A549 (cell line): ENCODE data around the gene LBP. TPM values are rescaled to one million over a fixed set of nuclear protein-coding genes. Genes with fewer than 3 reads are reported as not detected.

Experiments used
- ATAC-seq, 2 experiments: fragments of 200-7000 bp in 1 of 2; fragments of >200 bp in 1 of 2; cut with Nextera tagmentation in 1 of 2; cut with Tn5 transposase in 1 of 2; 3 replicates each; pipeline versions ENCODE4 v1.8.0 to v1.9.1; 2018 to 2020; ENCODE audit warnings: mild to moderate bottlenecking in 1 of 2, moderate library complexity in 1 of 2
- CTCF ChIA-PET: fragments of 300-600 bp; sonication (Branson Sonifier 250); formaldehyde crosslinking; extraction: SDS; loops from one replicate; lab custom pipeline; 2021; ENCODE audit warnings: antibody characterized with exemption, inconsistent platforms; lab: Yijun Ruan, JAX
- POLR2A ChIA-PET: fragments of 350-600 bp; formaldehyde crosslinking; extraction: SDS; loops from one replicate; lab custom pipeline; 2021; ENCODE audit warnings: antibody characterized with exemption, inconsistent platforms; lab: Yijun Ruan, JAX
- DNase-seq, 2 experiments: peaks; one replicate each; pipeline versions ENCODE4 v3.0.0 to v3.0.0-alpha.2; 2011 to 2016; ENCODE audit warnings: low read depth in 1 of 2, low spot score in 1 of 2
- FAIRE-seq: peaks from 2 replicates; lab custom pipeline; 2011; peaks lifted over from hg19 to GRCh38; lab: Jason Lieb, UNC
- H3K27ac ChIP-seq, 2 experiments: fragments of >200 bp; sonication (Bioruptor Twin); formaldehyde crosslinking; 3 replicates each; pipeline ENCODE4 v1.5.1; 2016 to 2017
- H3K4me1 ChIP-seq: fragments of >200 bp; sonication (Bioruptor Twin); formaldehyde crosslinking; 3 replicates; pipeline ENCODE4 v1.6.1; 2016
- H3K4me2 ChIP-seq: fragments of >200 bp; sonication (Bioruptor Twin); formaldehyde crosslinking; 3 replicates; pipeline ENCODE4 v1.6.1; 2016
- H3K4me3 ChIP-seq: fragments of >200 bp; sonication (Bioruptor Twin); formaldehyde crosslinking; 3 replicates; pipeline ENCODE4 v1.5.1; 2016
- H3K9me3 ChIP-seq: fragments of >200 bp; sonication (Bioruptor Twin); formaldehyde crosslinking; 3 replicates; pipeline ENCODE4 v1.6.1; 2016
- BHLHE40 ChIP-seq: IDR thresholded peaks from 2 replicates; pipeline ENCODE4 v1.6.1; 2012; ENCODE audit warnings: low read depth, low read length, inconsistent platforms
- CBX8 ChIP-seq: fragments of 200-600 bp; sonication (generic); IDR thresholded peaks from 2 replicates; pipeline ENCODE4 v1.6.1; 2016
- CHD2 ChIP-seq: fragments of 150-350 bp; IDR thresholded peaks from 2 replicates; pipeline ENCODE4 v1.6.1; 2014; ENCODE audit warnings: low read length; ENCODE audit not compliant: partially characterized antibody
- ELK1 ChIP-seq: fragments of 150-350 bp; IDR thresholded peaks from 2 replicates; pipeline ENCODE4 v1.6.1; 2014; ENCODE audit warnings: low read depth, mild to moderate bottlenecking, low read length
- ESRRA ChIP-seq: fragments of 150-350 bp; IDR thresholded peaks from 2 replicates; pipeline ENCODE4 v1.6.1; 2014; ENCODE audit warnings: mild to moderate bottlenecking, low read length, borderline replicate concordance
- FOSB ChIP-seq: fragments of 250-450 bp; sonication (Bioruptor Pico); IDR thresholded peaks from 2 replicates; pipeline ENCODE4 v1.5.0; 2020; ENCODE audit warnings: mild to moderate bottlenecking, moderate library complexity
- HES2 ChIP-seq: fragments of >200 bp; sonication (Bioruptor Twin); formaldehyde crosslinking; IDR thresholded peaks from 2 replicates; pipeline ENCODE4 v1.6.1; 2016
- HOXB5 ChIP-seq: fragments of 250-450 bp; sonication (Bioruptor Pico); IDR thresholded peaks from 2 replicates; pipeline ENCODE4 v1.5.0; 2020; ENCODE audit warnings: mild to moderate bottlenecking, moderate library complexity
- JUN ChIP-seq, 2 experiments: fragments of >200 bp; sonication (Bioruptor Twin); formaldehyde crosslinking; IDR thresholded peaks; 2 replicates in 1 of 2; 3 replicates in 1 of 2; pipeline ENCODE4 v1.6.1; 2016 to 2017
- KDM1A ChIP-seq: fragments of 200-600 bp; sonication (generic); IDR thresholded peaks from 2 replicates; pipeline ENCODE4 v1.6.1; 2016; ENCODE audit warnings: low read depth, mild to moderate bottlenecking
- KDM5A ChIP-seq: fragments of 200-600 bp; sonication (generic); IDR thresholded peaks from 2 replicates; pipeline ENCODE4 v1.6.1; 2016; ENCODE audit warnings: antibody characterized with exemption, mild to moderate bottlenecking
- MAFK ChIP-seq: fragments of 450-650 bp; IDR thresholded peaks from 2 replicates; pipeline ENCODE4 v1.6.1; 2014; ENCODE audit not compliant: partially characterized antibody
- MAX ChIP-seq: IDR thresholded peaks from 2 replicates; pipeline ENCODE4 v1.6.1; 2012
- NFE2L2 ChIP-seq: fragments of 150-350 bp; conservative IDR thresholded peaks from 2 replicates; pipeline ENCODE4 v1.6.1; 2014; ENCODE audit warnings: low read length
- PBX3 ChIP-seq: IDR thresholded peaks from 2 replicates; pipeline ENCODE4 v1.6.1; 2012
- PHF8 ChIP-seq: fragments of 200-600 bp; sonication (generic); IDR thresholded peaks from 2 replicates; pipeline ENCODE4 v1.6.1; 2016; ENCODE audit warnings: low read depth, mild to moderate bottlenecking, antibody characterized with exemption, moderate library complexity, borderline replicate concordance
- RFX5 ChIP-seq: fragments of 450-650 bp; IDR thresholded peaks from 2 replicates; pipeline ENCODE4 v1.7.1; 2014; ENCODE audit warnings: antibody characterized with exemption, mild to moderate bottlenecking, moderate library complexity
- RNF2 ChIP-seq: fragments of 200-600 bp; sonication (generic); IDR thresholded peaks from 2 replicates; pipeline ENCODE4 v1.6.1; 2016; ENCODE audit warnings: low read depth, mild to moderate bottlenecking, antibody characterized with exemption, moderate library complexity, borderline replicate concordance
- SMC3 ChIP-seq: fragments of >200 bp; sonication (Bioruptor Twin); formaldehyde crosslinking; IDR thresholded peaks from 3 replicates; pipeline ENCODE4 v1.6.1; 2018; ENCODE audit warnings: inconsistent platforms
- SREBF2 ChIP-seq: fragments of 450-650 bp; IDR thresholded peaks from 2 replicates; pipeline ENCODE4 v1.6.1; 2014; ENCODE audit warnings: mild to moderate bottlenecking, moderate library complexity
- TFCP2L1 ChIP-seq: fragments of 250-450 bp; sonication (Bioruptor Pico); IDR thresholded peaks from 2 replicates; pipeline ENCODE4 v1.5.0; 2021; ENCODE audit warnings: mild to moderate bottlenecking
- ZC3H11A ChIP-seq: fragments of 450-650 bp; IDR thresholded peaks from 2 replicates; pipeline ENCODE4 v1.6.1; 2014; ENCODE audit warnings: antibody characterized with exemption, mild to moderate bottlenecking
- ZFP36 ChIP-seq: fragments of 450-650 bp; IDR thresholded peaks from 2 replicates; pipeline ENCODE4 v1.6.1; 2014; ENCODE audit warnings: borderline replicate concordance; ENCODE audit not compliant: partially characterized antibody
- WGBS: methylation state at CpG from one replicate; pipeline ENCODE4 v1.1.6; 2017; ENCODE audit errors: missing lambda C conversion rate; 5-methylcytosine and 5-hydroxymethylcytosine counted together
- polyA plus RNA-seq, 4 experiments: library from polyadenylated mRNA; depleted of rRNA in 3 of 4; stranded (reverse); fragments of >200 nt; fragmentation: RNase III in 1 of 4; extraction: RNeasy Plus Mini Kit Qiagen cat#74134 plus additional on column Dnase treatment in 1 of 4; gene quantifications; 2 replicates in 3 of 4; 3 replicates in 1 of 4; pipeline ENCODE4 v1.2.3, GENCODE V29; 2011 to 2017

LBP gene
- polyA plus RNA-seq, 2 of the 4 experiments (the other 2 are of a cell fraction) = 1.3 to 2.2 TPM

GRCh38 chr20:38298768-38299288, 47.5 kb upstream of the LBP start:
- CTCF ChIA-PET = interaction anchor here (0.8 to 6.7 kb wide), 4 partner anchors 7 to 241 kb away, joined by 3 to 39 read pairs (median 8); no protein-coding TSS in a partner anchor
- no peak for FAIRE-seq
- POLR2A ChIA-PET = no interaction called here

GRCh38 chr20:38299963-38300362, 46.3 kb upstream of the LBP start:
- ATAC-seq = no peak
- H3K4me2 ChIP-seq = no peak overlapping the region

More at GRCh38 chr20:38298768-38299288, 47.5 kb upstream of the LBP start:
- H3K4me1 ChIP-seq = no peaks in the 10 kb centered on the region
- no peak overlapping the region for H3K4me2 ChIP-seq
- ATAC-seq (no peak), DNase-seq (no peak)
- H3K27ac ChIP-seq = no peak overlapping the region
- H3K9me3 ChIP-seq = no peaks in the 10 kb centered on the region
- no peak overlapping the region for H3K4me3 ChIP-seq
- TF ChIP-seq PBX3 = no peak
- TF ChIP-seq NFE2L2 = no peak
- no peak for TF ChIP-seq BHLHE40
- no peak for TF ChIP-seq KDM5A
- no peak for TF ChIP-seq ELK1
- TF ChIP-seq SMC3 = no peak
- TF ChIP-seq JUN (IDR thresholded peaks at IDR 0.05) = no peak
- TF ChIP-seq HES2 = no peak
- no peak for TF ChIP-seq ESRRA
- TF ChIP-seq HOXB5 (CRISPR knock-in tag) = no peak
- no peak for TF ChIP-seq TFCP2L1 (CRISPR knock-in tag)
- TF ChIP-seq MAX = no peak
- 78% methylated on average over 13 of the region's 13 CpGs for WGBS

GRCh38 chr20:38300438-38300837, 45.8 kb upstream of the LBP start:
- H3K27ac ChIP-seq = no peak overlapping the region
- WGBS = 69% methylated on average over 4 of the region's 4 CpGs
- no peak overlapping the region for H3K4me3 ChIP-seq
- FAIRE-seq (no peak), DNase-seq (no peak), ATAC-seq (no peak)
- TF ChIP-seq CHD2 (no peak), MAFK (no peak), CBX8 (no peak), KDM5A (no peak), RFX5 (no peak), PBX3 (no peak), KDM1A (no peak), ZC3H11A (no peak), FOSB (CRISPR knock-in tag) (no peak), RNF2 (no peak), ZFP36 (no peak), PHF8 (no peak)
- no peak overlapping the region for H3K4me2 ChIP-seq
- POLR2A ChIA-PET = no interaction called here
- CTCF ChIA-PET = interaction anchor here (0.9 to 6.7 kb wide), 5 partner anchors 9 to 127 kb away, joined by 3 to 39 read pairs (median 4); no protein-coding TSS in a partner anchor
- no peaks in the 10 kb centered on the region for H3K4me1 ChIP-seq
- no peaks in the 10 kb centered on the region for H3K9me3 ChIP-seq

More at GRCh38 chr20:38299963-38300362, 46.3 kb upstream of the LBP start:
- no peaks in the 10 kb centered on the region for H3K4me1 ChIP-seq
- H3K27ac ChIP-seq = no peak overlapping the region
- ChIA-PET POLR2A (no interaction called here), CTCF (interaction anchor here (0.9 to 6.7 kb wide), 6 partner anchors 9 to 127 kb away, joined by 3 to 39 read pairs (median 4); no protein-coding TSS in a partner anchor)
- FAIRE-seq (no peak), DNase-seq (no peak)
- no peak overlapping the region for H3K4me3 ChIP-seq
- WGBS = 73% methylated on average over 6 of the region's 6 CpGs
- H3K9me3 ChIP-seq = no peaks in the 10 kb centered on the region
- TF ChIP-seq SREBF2 = no peak
- TF ChIP-seq, all 56 proteins: peak for 0
